ENCODE data around the gene RAC2.

GRCh38 chr22:37203354-37204044 is 40.6 kb downstream of the RAC2 start:
- TF ChIP-seq POLR2A (IDR thresholded peaks at IDR 0.05) = no peak
- no peak for TF ChIP-seq CTCF (IDR thresholded peaks at IDR 0.05)
